Activated naive CD4-positive, alpha-beta T cell treated with anti-CD3 and anti-CD28 coated beads, Interleukin-2, amount 10 ng/mL, durations not matched to agents 7 days and 5 days (primary cell): ENCODE measurements around the gene ADAMTS14.
A peak's percentile ranks its signal among the peaks of the same experiment; 100 is the strongest.

ENCODE experiments used
- CTCF ChIA-PET: fragments of 350-600 bp; sonication (Branson Sonifier 250); formaldehyde crosslinking; loops from one replicate; lab custom pipeline; 2021; ENCODE audit warnings: antibody characterized with exemption; lab: Charles Lee
- DNase-seq: peaks from one replicate; pipeline ENCODE4 v3.0.0-alpha.2; 2020
- H3K27ac Mint-ChIP-seq: one replicate; pipeline ENCODE4 v1.8.0; 2021; ENCODE audit warnings: mild to moderate bottlenecking, moderate library complexity, mixed read lengths
- H3K27me3 Mint-ChIP-seq: one replicate; pipeline ENCODE4 v1.8.0; 2021; ENCODE audit warnings: mild to moderate bottlenecking, mixed read lengths
- H3K36me3 Mint-ChIP-seq: one replicate; pipeline ENCODE4 v1.8.0; 2021; ENCODE audit warnings: mixed read lengths
- H3K4me1 Mint-ChIP-seq: one replicate; pipeline ENCODE4 v1.8.0; 2021; ENCODE audit warnings: mixed read lengths
- H3K4me3 Mint-ChIP-seq: one replicate; pipeline ENCODE4 v1.8.0; 2021; ENCODE audit warnings: mild to moderate bottlenecking, moderate library complexity, mixed read lengths
- H3K9me3 Mint-ChIP-seq: one replicate; pipeline ENCODE4 v1.8.0; 2021; ENCODE audit warnings: mixed read lengths

Gene ADAMTS14

GRCh38 chr10:70773461-70773860, 101.2 kb downstream of the ADAMTS14 start:
- no peak for DNase-seq
- Mint-ChIP-seq H3K9me3 (no peaks in the 10 kb centered on the region), H3K4me1 (no peaks in the 10 kb centered on the region), H3K36me3 (no peaks in the 10 kb centered on the region), H3K4me3 (no peak overlapping the region), H3K27ac (no peak overlapping the region), H3K27me3 (peaks cover 12% of the 10 kb centered on the region)
- CTCF ChIA-PET, result no interaction called here

- Mint-ChIP-seq H3K27ac (no peak overlapping the region), H3K4me1 (no peaks in the 10 kb centered on the region), H3K36me3 (no peaks in the 10 kb centered on the region), H3K9me3 (no peaks in the 10 kb centered on the region), H3K27me3 (peaks cover 13% of the 10 kb centered on the region), H3K4me3 (no peak overlapping the region)
- CTCF ChIA-PET, result no interaction called here
- peak; percentile 14 for DNase-seq
Observed at GRCh38 chr10:70773965-70774809, 101.9 kb downstream of the ADAMTS14 start.

- Mint-ChIP-seq H3K36me3 (no peaks in the 10 kb centered on the region), H3K9me3 (no peaks in the 10 kb centered on the region), H3K4me3 (no peak overlapping the region), H3K27me3 (peaks cover 17% of the 10 kb centered on the region), H3K4me1 (no peaks in the 10 kb centered on the region), H3K27ac (no peak overlapping the region)
- peak; percentile 17 for DNase-seq
- CTCF ChIA-PET, result no interaction called here
Observed at GRCh38 chr10:70774810-70775678, 102.7 kb downstream of the ADAMTS14 start.

- H3K4me1 Mint-ChIP-seq, result no peaks in the 10 kb centered on the region
- H3K27ac Mint-ChIP-seq, result no peak overlapping the region
- CTCF ChIA-PET, result no interaction called here
- H3K4me3 Mint-ChIP-seq, result no peak overlapping the region
- H3K27me3 Mint-ChIP-seq, result peaks cover 17% of the 10 kb centered on the region
- no peaks in the 10 kb centered on the region for H3K9me3 Mint-ChIP-seq
- no peaks in the 10 kb centered on the region for H3K36me3 Mint-ChIP-seq
- DNase-seq, result peak; percentile 5
Observed at GRCh38 chr10:70775679-70776454, 103.6 kb downstream of the ADAMTS14 start.

- DNase-seq, result peak; percentile 11
- CTCF ChIA-PET, result no interaction called here
- H3K4me3 Mint-ChIP-seq, result no peak overlapping the region
- no peaks in the 10 kb centered on the region for H3K36me3 Mint-ChIP-seq
- H3K4me1 Mint-ChIP-seq, result no peaks in the 10 kb centered on the region
- H3K27me3 Mint-ChIP-seq, result peaks cover 13% of the 10 kb centered on the region
- no peak overlapping the region for H3K27ac Mint-ChIP-seq
- H3K9me3 Mint-ChIP-seq, result no peaks in the 10 kb centered on the region
Observed at GRCh38 chr10:70776455-70777005, 104.2 kb downstream of the ADAMTS14 start.

- peaks cover 18% of the 10 kb centered on the region for H3K27me3 Mint-ChIP-seq
- DNase-seq, result peak; percentile 10
- CTCF ChIA-PET, result no interaction called here
- H3K4me1 Mint-ChIP-seq, result no peaks in the 10 kb centered on the region
- H3K36me3 Mint-ChIP-seq, result no peaks in the 10 kb centered on the region
- no peak overlapping the region for H3K27ac Mint-ChIP-seq
- no peaks in the 10 kb centered on the region for H3K9me3 Mint-ChIP-seq
- H3K4me3 Mint-ChIP-seq, result no peak overlapping the region
Observed at GRCh38 chr10:70777063-70777875, 105.0 kb downstream of the ADAMTS14 start.

- Mint-ChIP-seq H3K9me3 (no peaks in the 10 kb centered on the region), H3K36me3 (no peaks in the 10 kb centered on the region), H3K27me3 (peaks cover 28% of the 10 kb centered on the region), H3K4me1 (no peaks in the 10 kb centered on the region), H3K27ac (no peak overlapping the region), H3K4me3 (no peak overlapping the region)
- DNase-seq, result peak; percentile 3
- CTCF ChIA-PET, result no interaction called here
Observed at GRCh38 chr10:70778267-70778924, 106.1 kb downstream of the ADAMTS14 start.

GRCh38 chr10:70779088-70779487, 106.8 kb downstream of the ADAMTS14 start:
- DNase-seq, result peak; percentile 5
- CTCF ChIA-PET, result no interaction called here
- peaks cover 28% of the 10 kb centered on the region for H3K27me3 Mint-ChIP-seq

GRCh38 chr10:70779511-70780369, 107.4 kb downstream of the ADAMTS14 start:
- H3K9me3 Mint-ChIP-seq, result no peaks in the 10 kb centered on the region
- H3K36me3 Mint-ChIP-seq, result no peaks in the 10 kb centered on the region
- H3K27ac Mint-ChIP-seq, result no peak overlapping the region
- CTCF ChIA-PET, result no interaction called here
- H3K4me1 Mint-ChIP-seq, result no peaks in the 10 kb centered on the region
- H3K4me3 Mint-ChIP-seq, result no peak overlapping the region
- peaks cover 32% of the 10 kb centered on the region for H3K27me3 Mint-ChIP-seq
- no peak for DNase-seq

More at GRCh38 chr10:70779088-70779487, 106.8 kb downstream of the ADAMTS14 start:
- Mint-ChIP-seq H3K9me3 (no peaks in the 10 kb centered on the region), H3K27ac (no peak overlapping the region), H3K36me3 (no peaks in the 10 kb centered on the region), H3K4me1 (no peaks in the 10 kb centered on the region), H3K4me3 (no peak overlapping the region)

- Mint-ChIP-seq H3K4me1 (no peaks in the 10 kb centered on the region), H3K9me3 (no peaks in the 10 kb centered on the region), H3K27me3 (peaks cover 36% of the 10 kb centered on the region), H3K4me3 (no peak overlapping the region), H3K36me3 (no peaks in the 10 kb centered on the region), H3K27ac (no peak overlapping the region)
- CTCF ChIA-PET, result no interaction called here
- DNase-seq, result no peak
Observed at GRCh38 chr10:70780370-70780760, 108.1 kb downstream of the ADAMTS14 start.

- Mint-ChIP-seq H3K36me3 (no peaks in the 10 kb centered on the region), H3K9me3 (no peaks in the 10 kb centered on the region), H3K4me1 (no peaks in the 10 kb centered on the region), H3K4me3 (no peak overlapping the region), H3K27ac (no peak overlapping the region), H3K27me3 (peaks cover 39% of the 10 kb centered on the region)
- CTCF ChIA-PET, result no interaction called here
- no peak for DNase-seq
Observed at GRCh38 chr10:70780772-70781171, 108.5 kb downstream of the ADAMTS14 start.

- Mint-ChIP-seq H3K4me3 (no peak overlapping the region), H3K27ac (no peak overlapping the region), H3K27me3 (peaks cover 42% of the 10 kb centered on the region), H3K36me3 (no peaks in the 10 kb centered on the region), H3K9me3 (no peaks in the 10 kb centered on the region), H3K4me1 (no peaks in the 10 kb centered on the region)
- CTCF ChIA-PET, result no interaction called here
- DNase-seq, result no peak
Observed at GRCh38 chr10:70781461-70782051, 109.2 kb downstream of the ADAMTS14 start.
